H1 (cell line): ENCODE data around the gene FASTKD1.

ENCODE experiments used
- ATF2 ChIP-seq: IDR thresholded peaks from 2 replicates; pipeline ENCODE4 v1.6.1; 2012; ENCODE audit warnings: low read length, inconsistent platforms
- CTCF ChIP-seq, 3 experiments: IDR thresholded peaks; 1 replicate in 2 of 3; 2 replicates in 1 of 3; pipeline versions ENCODE4 v1.5.1 to v1.6.1; 2011; ENCODE audit warnings: low read length in 3 of 3, mild to moderate bottlenecking in 3 of 3, inconsistent platforms in 2 of 3, low read depth in 1 of 3, moderate library complexity in 1 of 3; ENCODE audit not compliant: insufficient read depth in 1 of 3; ENCODE audit errors: control extremely low read depth in 1 of 3
- EZH2 ChIP-seq: fragments of 200-600 bp; sonication (generic); IDR thresholded peaks from 2 replicates; pipeline ENCODE4 v1.7.1; 2012; ENCODE audit warnings: low read depth, mild to moderate bottlenecking, moderate library complexity, low read length, inconsistent platforms; ENCODE audit not compliant: severe bottlenecking
- GABPA ChIP-seq: IDR thresholded peaks from 2 replicates; pipeline ENCODE4 v1.6.1; 2011; ENCODE audit warnings: mild to moderate bottlenecking, low read length, moderate library complexity, borderline replicate concordance; ENCODE audit not compliant: insufficient read depth
- GTF2F1 ChIP-seq: IDR thresholded peaks from 2 replicates; pipeline ENCODE4 v1.6.1; 2012; ENCODE audit warnings: low read depth, low read length, improper control_type of control experiment, borderline replicate concordance
- MAX ChIP-seq: IDR thresholded peaks from 2 replicates; pipeline ENCODE4 v1.6.1; 2012; ENCODE audit warnings: inconsistent platforms
- POLR2AphosphoS5 ChIP-seq: IDR thresholded peaks from 2 replicates; pipeline ENCODE4 v1.6.1; 2011; ENCODE audit warnings: low read depth, low read length
- RNF2 ChIP-seq: fragments of 200-900, 300-1000 bp; sonication (generic); IDR thresholded peaks from 2 replicates; pipeline ENCODE4 v1.7.1; 2016; ENCODE audit warnings: borderline replicate concordance, low read depth, mild to moderate bottlenecking, antibody characterized with exemption, low read length; ENCODE audit not compliant: poor library complexity, severe bottlenecking; ENCODE audit errors: missing control alignments

GRCh38 chr2:169572821-169573159 lies 875 bp downstream of the FASTKD1 start:
- TF ChIP-seq EZH2 (no peak), ATF2 (no peak), GABPA (no peak), CTCF (IDR thresholded peaks at IDR 0.05; ENCODE audit: control extremely low read depth in 1 of 3, insufficient read depth in 1 of 3, low read depth in 1 of 3, low read length in 3 of 3) (no peak), GTF2F1 (no peak), POLR2AphosphoS5 (no peak), MAX (no peak), RNF2 (no peak)
